Right lobe of liver (tissue), 4 donors: ENCODE data around the gene LTBP1.

Source experiments
- POLR2A ChIP-seq: fragments of 450-650 bp; IDR thresholded peaks from one replicate; pipeline ENCODE4 v1.6.1; 2017; ENCODE audit warnings: antibody characterized with exemption, mild to moderate bottlenecking
- TF ChIP-seq, protein P1 (sequence below), 4 donors: fragments of 200-600 bp in 3 of 4; fragments of 450-650 bp in 1 of 4; IDR thresholded peaks; one replicate each; pipeline versions ENCODE4 v1.5.1 to v1.8.0; 2016 to 2022; ENCODE audit warnings: antibody characterized with exemption in 4 of 4, mild to moderate bottlenecking in 2 of 4
- donor health status: DM: no; HTN: no; CAD: no.
- donor health status: DM: no; HTN: no; CAD: no.
- donor health status: DM: no; HTN: yes; CAD: no.

- TF ChIP-seq, protein P1, sequence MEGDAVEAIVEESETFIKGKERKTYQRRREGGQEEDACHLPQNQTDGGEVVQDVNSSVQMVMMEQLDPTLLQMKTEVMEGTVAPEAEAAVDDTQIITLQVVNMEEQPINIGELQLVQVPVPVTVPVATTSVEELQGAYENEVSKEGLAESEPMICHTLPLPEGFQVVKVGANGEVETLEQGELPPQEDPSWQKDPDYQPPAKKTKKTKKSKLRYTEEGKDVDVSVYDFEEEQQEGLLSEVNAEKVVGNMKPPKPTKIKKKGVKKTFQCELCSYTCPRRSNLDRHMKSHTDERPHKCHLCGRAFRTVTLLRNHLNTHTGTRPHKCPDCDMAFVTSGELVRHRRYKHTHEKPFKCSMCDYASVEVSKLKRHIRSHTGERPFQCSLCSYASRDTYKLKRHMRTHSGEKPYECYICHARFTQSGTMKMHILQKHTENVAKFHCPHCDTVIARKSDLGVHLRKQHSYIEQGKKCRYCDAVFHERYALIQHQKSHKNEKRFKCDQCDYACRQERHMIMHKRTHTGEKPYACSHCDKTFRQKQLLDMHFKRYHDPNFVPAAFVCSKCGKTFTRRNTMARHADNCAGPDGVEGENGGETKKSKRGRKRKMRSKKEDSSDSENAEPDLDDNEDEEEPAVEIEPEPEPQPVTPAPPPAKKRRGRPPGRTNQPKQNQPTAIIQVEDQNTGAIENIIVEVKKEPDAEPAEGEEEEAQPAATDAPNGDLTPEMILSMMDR (IDR thresholded peaks at IDR 0.05): no peak
- no peak for TF ChIP-seq POLR2A
Measured at GRCh38 chr2:33131749-33132148, 185.0 kb downstream of the LTBP1 start.
